Lung (tissue), 12 donors: ENCODE results near the gene IL18BP. TPM values are rescaled to one million over a fixed set of nuclear protein-coding genes. Genes with fewer than 3 reads are reported as not detected.
A peak's percentile ranks its signal among the peaks of the same experiment; 100 is the strongest.

ENCODE experiments used
- ATAC-seq: fragments of 200-7000 bp; cut with Tn5 transposase; one replicate; pipeline ENCODE4 v1.9.1; 2020; ENCODE audit warnings: moderate number of reproducible peaks; ENCODE audit not compliant: insufficient read depth, low FRiP score
- DNase-seq, 3 donors: peaks; one replicate each; pipeline ENCODE4 v3.0.0-alpha.2; 2013 to 2017
- H3K27ac ChIP-seq, 2 donors: one replicate each; pipeline ENCODE4 v1.5.1; 2013; ENCODE audit warnings: mild to moderate bottlenecking in 2 of 2, moderate library complexity in 2 of 2, control low read depth in 1 of 2, inconsistent platforms in 1 of 2, low read depth in 1 of 2, low read length in 1 of 2
- H3K27me3 ChIP-seq, 3 donors: one replicate each; pipeline ENCODE4 v1.5.1; 2013; ENCODE audit warnings: low read length in 2 of 3; ENCODE audit not compliant: control insufficient read depth in 3 of 3, insufficient read depth in 3 of 3
- H3K36me3 ChIP-seq, 4 donors: one replicate each; pipeline ENCODE4 v1.5.1; 2013; ENCODE audit warnings: low read length in 4 of 4, mild to moderate bottlenecking in 1 of 4, moderate library complexity in 1 of 4; ENCODE audit not compliant: control insufficient read depth in 4 of 4, insufficient read depth in 4 of 4
- H3K4me1 ChIP-seq, 5 donors: one replicate each; pipeline ENCODE4 v1.5.1; 2013; ENCODE audit warnings: low read length in 5 of 5, mild to moderate bottlenecking in 2 of 5, moderate library complexity in 1 of 5; ENCODE audit not compliant: control insufficient read depth in 5 of 5, insufficient read depth in 5 of 5
- H3K4me3 ChIP-seq: one replicate; pipeline ENCODE4 v1.5.1; 2013; ENCODE audit warnings: mild to moderate bottlenecking, control low read depth, moderate library complexity
- H3K9ac ChIP-seq, 2 donors: one replicate each; pipeline ENCODE4 v1.5.1; 2013; ENCODE audit warnings: low read length in 2 of 2, control low read depth in 1 of 2; ENCODE audit not compliant: insufficient read depth in 1 of 2
- H3K9me3 ChIP-seq, 4 donors: one replicate each; pipeline ENCODE4 v1.5.1; 2013; ENCODE audit warnings: low read length in 3 of 4, mild to moderate bottlenecking in 1 of 4, moderate library complexity in 1 of 4; ENCODE audit not compliant: control insufficient read depth in 4 of 4, insufficient read depth in 3 of 4
- CTCF ChIP-seq: IDR thresholded peaks from 2 replicates; pipeline ENCODE4 v1.5.1; 2012; ENCODE audit warnings: mild to moderate bottlenecking; ENCODE audit errors: control extremely low read depth, extremely low read depth
- WGBS, 2 donors: extraction: QIAGEN DNeasy Blood & Tissue Kit; methylation state at CpG; one replicate each; pipeline ENCODE4 v1.1.7; 2013; 5-methylcytosine and 5-hydroxymethylcytosine counted together
- polyA plus RNA-seq, 2 donors: library from polyadenylated mRNA; stranded (reverse); fragments of 200-250 nt; gene quantifications; one replicate each; pipeline ENCODE4 v1.2.1, GENCODE V29; 2013
- total RNA-seq, 2 donors: library from RNA; depleted of rRNA in 1 of 2; stranded (reverse); fragments of >200 nt in 1 of 2; gene quantifications; one replicate each; pipeline ENCODE4 v1.2.1, GENCODE V29; 2014 to 2021
- donor health status: control.
- donor health status: control.
- donor health status: Bipolar disorder and iron deficiency.
- donor health status: healthy.
- donor health status: DM: yes; HTN: yes; CAD: no.

The IL18BP gene
- total and polyA plus RNA-seq, 4 donors, result 8.6 to 38.6 (median 20.1) TPM

GRCh38 chr11:71986131-71986530 lies 12.6 kb upstream of the IL18BP start:
- Histone ChIP-seq H3K36me3 (peaks cover 0 to 9% (median 5%) of the 10 kb centered on the region in 4 donors), H3K27ac (no peak overlapping the region), H3K4me1 (peaks cover 0 to 16% (median 1%) of the 10 kb centered on the region in 5 donors), H3K9ac (no peak overlapping the region), H3K27me3 (no peaks in the 10 kb centered on the region), H3K9me3 (no peaks in the 10 kb centered on the region), H3K4me3 (no peak overlapping the region)
- no peak for TF ChIP-seq CTCF
- 61 to 81% methylated on average over 2 of the region's 2 CpGs for WGBS, 2 donors
- no peak for ATAC-seq
- no peak for DNase-seq

- H3K36me3 ChIP-seq, result peaks cover 0 to 8% (median 5%) of the 10 kb centered on the region in 4 donors
- 42 to 44% methylated on average over 2 of the region's 2 CpGs for WGBS, 2 donors
- no peak overlapping the region for H3K9ac ChIP-seq
- DNase-seq, result no peak
- H3K27ac ChIP-seq, result no peak overlapping the region
- H3K9me3 ChIP-seq, result no peaks in the 10 kb centered on the region
- no peak for TF ChIP-seq CTCF
- ATAC-seq, result no peak
- H3K4me1 ChIP-seq, result peaks cover 0 to 16% (median 1%) of the 10 kb centered on the region in 5 donors
- H3K27me3 ChIP-seq, result no peaks in the 10 kb centered on the region
- no peak overlapping the region for H3K4me3 ChIP-seq
Observed at GRCh38 chr11:71987521-71987920, 11.2 kb upstream of the IL18BP start.

GRCh38 chr11:71988050-71988449 lies 10.7 kb upstream of the IL18BP start:
- no peak overlapping the region for H3K27ac ChIP-seq
- TF ChIP-seq CTCF, result no peak
- peak in 2 of 3 donors; percentile 52 to 57 for DNase-seq

GRCh38 chr11:71990701-71991100 lies 8.0 kb upstream of the IL18BP start:
- ATAC-seq, result no peak
- TF ChIP-seq CTCF, result no peak
- H3K27me3 ChIP-seq, result no peaks in the 10 kb centered on the region
- no peak overlapping the region for H3K4me3 ChIP-seq
- no peak for DNase-seq
- no peaks in the 10 kb centered on the region for H3K9me3 ChIP-seq
- H3K36me3 ChIP-seq, result peaks cover 0 to 8% (median 4%) of the 10 kb centered on the region in 4 donors
- WGBS, 2 donors, result 61 to 68% methylated on average over 3 of the region's 3 CpGs
- H3K4me1 ChIP-seq, result peaks cover 0 to 16% (median 1%) of the 10 kb centered on the region in 5 donors
- no peak overlapping the region for H3K27ac ChIP-seq
- no peak overlapping the region for H3K9ac ChIP-seq

More at GRCh38 chr11:71988050-71988449, 10.7 kb upstream of the IL18BP start:
- 83 to 91% methylated on average over 3 of the region's 3 CpGs for WGBS, 2 donors
- peaks cover 0 to 8% (median 5%) of the 10 kb centered on the region in 4 donors for H3K36me3 ChIP-seq
- no peaks in the 10 kb centered on the region for H3K9me3 ChIP-seq
- H3K9ac ChIP-seq, result peak overlapping the region in 1 of 2 donors; percentile 5
- H3K4me1 ChIP-seq, result peaks cover 0 to 16% (median 1%) of the 10 kb centered on the region in 5 donors
- H3K4me3 ChIP-seq, result no peak overlapping the region
- no peak for ATAC-seq
- no peaks in the 10 kb centered on the region for H3K27me3 ChIP-seq
